Smooth muscle cell of the brain vasculature (primary cell): ENCODE data around the gene TRIP4.
"Not testable (repeated sequence)": the region's sequence is repeated elsewhere in the genome, so short reads cannot be mapped to it uniquely, and the experiment has no call there.

ENCODE experiments used
- DNase-seq: peaks from one replicate; pipeline ENCODE4 v3.0.0-alpha.2; 2012; ENCODE audit warnings: low read depth, low spot score

Gene TRIP4

GRCh38 chr15:64381000-64381751 lies 6.5 kb upstream of the TRIP4 start, which contains the start of gene PCLAF:
TSS of gene PCLAF (minus strand) at chr15:64381441. CDS start at chr15:64381371, 70 bp downstream.
- DNase-seq, result peak; percentile 88

- no peak for DNase-seq
These were observed 3.9 kb upstream of the TRIP4 start for GRCh38 chr15:64383760-64384159.

- no peak for DNase-seq
These were observed 1.3 kb upstream of the TRIP4 start for GRCh38 chr15:64386291-64386690.

GRCh38 chr15:64389036-64389435 lies 1.4 kb downstream of the TRIP4 start:
- DNase-seq, result no peak

- DNase-seq, result not testable (repeated sequence)
These were observed 4.8 kb downstream of the TRIP4 start for GRCh38 chr15:64392471-64392870.

- no peak for DNase-seq
These were observed 9.2 kb downstream of the TRIP4 start for GRCh38 chr15:64396789-64397188.

- no peak for DNase-seq
These were observed 10.9 kb downstream of the TRIP4 start for GRCh38 chr15:64398575-64398974.

GRCh38 chr15:64400583-64400982 lies 12.9 kb downstream of the TRIP4 start:
- DNase-seq, result no peak

GRCh38 chr15:64412216-64412615 lies 24.6 kb downstream of the TRIP4 start:
- DNase-seq, result no peak

GRCh38 chr15:64422697-64423096 lies 35.1 kb downstream of the TRIP4 start:
- DNase-seq, result no peak

- DNase-seq, result no peak
These were observed 36.3 kb downstream of the TRIP4 start for GRCh38 chr15:64423970-64424369.

GRCh38 chr15:64425221-64425620 lies 37.6 kb downstream of the TRIP4 start:
- DNase-seq, result no peak

GRCh38 chr15:64426845-64427465 lies 39.3 kb downstream of the TRIP4 start:
- DNase-seq, result no peak

- DNase-seq, result no peak
These were observed 41.8 kb downstream of the TRIP4 start for GRCh38 chr15:64429448-64429847.

- DNase-seq, result peak; percentile 77
These were observed 42.5 kb downstream of the TRIP4 start for GRCh38 chr15:64430000-64430735.

GRCh38 chr15:64437982-64438381 lies 50.3 kb downstream of the TRIP4 start:
- DNase-seq, result no peak

- DNase-seq, result no peak
These were observed 51.2 kb downstream of the TRIP4 start for GRCh38 chr15:64438653-64439447.

GRCh38 chr15:64441852-64442251 lies 54.2 kb downstream of the TRIP4 start:
- no peak for DNase-seq

- no peak for DNase-seq
These were observed 55.4 kb downstream of the TRIP4 start for GRCh38 chr15:64443016-64443415.

- DNase-seq, result no peak
These were observed 56.3 kb downstream of the TRIP4 start for GRCh38 chr15:64443747-64444621.

GRCh38 chr15:64444836-64445235 lies 57.2 kb downstream of the TRIP4 start:
- DNase-seq, result no peak
